Fibroblast of skin of left biceps (primary cell): Measurements from ENCODE around the gene FAM228A.
"Not testable (repeated sequence)": the region's sequence is repeated elsewhere in the genome, so short reads cannot be mapped to it uniquely, and the experiment has no call there.

Experiments used
- DNase-seq, 2 experiments: peaks; one replicate each; pipeline ENCODE4 v3.0.0-alpha.2; 2013; ENCODE audit warnings: low read depth in 2 of 2

Gene FAM228A

GRCh38 chr2:24191156-24191555 is 16.3 kb downstream of the FAM228A start:
- DNase-seq: no peak

- no peak for DNase-seq
These were observed 17.0 kb downstream of the FAM228A start for GRCh38 chr2:24191848-24192247.

GRCh38 chr2:24197213-24197612 is 22.4 kb downstream of the FAM228A start:
- DNase-seq: not testable (repeated sequence)

- DNase-seq: no peak
These were observed 25.2 kb downstream of the FAM228A start for GRCh38 chr2:24199968-24200590.

DNA sequence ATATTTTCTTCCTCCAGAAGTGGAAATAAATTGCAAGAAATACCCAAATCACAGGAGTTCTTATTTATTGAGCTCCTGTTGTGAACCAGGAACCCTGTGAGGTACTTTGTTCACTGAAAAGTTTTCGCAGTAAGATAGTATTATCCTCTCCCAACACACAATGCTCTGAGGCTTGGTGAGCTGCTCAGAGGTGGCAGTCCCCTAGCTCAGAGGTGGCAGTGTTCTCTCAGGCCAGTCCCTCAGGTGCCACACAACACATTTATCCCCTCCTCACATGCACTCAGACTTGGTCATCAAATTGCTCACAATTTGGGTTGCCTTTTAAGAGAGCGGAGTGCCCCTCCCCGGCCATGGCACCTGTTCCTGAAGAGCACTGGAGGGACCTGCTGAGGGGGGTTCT is 25.9 kb downstream of the FAM228A start:
- DNase-seq: no peak

DNA sequence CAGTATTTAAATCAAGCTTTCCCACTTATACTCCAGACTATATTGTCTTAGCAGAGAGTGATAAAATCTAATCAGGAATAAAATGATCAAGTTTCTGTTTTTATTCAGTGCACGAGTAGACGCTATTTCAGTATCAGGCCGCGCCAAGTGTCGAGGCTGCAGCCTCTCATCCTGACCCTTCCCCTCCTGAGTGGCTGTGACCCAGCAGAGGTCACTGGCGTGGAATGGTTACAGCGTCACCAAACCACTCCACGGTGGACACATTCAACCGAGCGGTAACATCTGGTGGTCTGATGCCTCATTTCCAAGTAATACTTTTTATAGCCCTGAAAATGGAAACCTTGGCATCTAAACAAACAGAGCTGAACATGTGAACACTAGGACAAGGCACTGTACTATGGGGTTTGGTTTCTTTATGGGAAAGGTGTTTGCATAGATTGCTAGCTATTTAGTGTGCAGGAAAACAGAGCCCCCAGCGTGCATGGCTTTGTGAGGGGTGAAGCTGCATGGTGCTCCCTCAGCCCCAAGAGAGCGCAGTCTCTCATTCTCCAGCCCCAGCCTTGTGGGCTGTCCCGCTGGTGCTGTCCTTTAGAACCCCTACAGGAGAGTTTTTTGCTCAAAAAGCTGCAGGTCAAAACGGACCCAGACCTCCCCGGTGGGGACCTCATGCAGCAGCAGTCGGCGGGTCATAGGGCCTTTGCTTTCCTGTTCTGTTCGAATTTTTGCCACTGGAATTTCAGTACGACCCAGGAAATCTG is 28.4 kb downstream of the FAM228A start:
- no peak for DNase-seq

DNA sequence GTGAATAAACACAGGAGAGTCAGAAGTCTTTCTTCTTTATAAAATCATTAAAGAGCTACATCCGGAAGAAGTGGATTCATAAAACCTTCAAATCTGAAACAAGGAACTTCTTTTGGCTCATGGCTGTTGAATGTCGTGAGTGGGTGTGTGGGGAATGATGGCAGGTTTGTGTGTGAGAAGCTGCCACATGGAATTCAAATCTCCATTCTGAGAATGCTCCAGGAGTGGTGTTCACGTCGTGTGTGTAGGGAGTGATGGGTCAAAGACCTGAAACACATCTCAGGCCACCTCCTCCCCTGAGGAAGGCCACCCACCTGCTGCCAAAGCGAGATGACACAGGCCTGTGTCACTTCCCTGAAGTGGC is 28.9 kb downstream of the FAM228A start:
- no peak for DNase-seq

GRCh38 chr2:24204505-24204904 is 29.7 kb downstream of the FAM228A start:
- no peak for DNase-seq

GRCh38 chr2:24205131-24205530 is 30.3 kb downstream of the FAM228A start:
- DNase-seq: no peak

DNA sequence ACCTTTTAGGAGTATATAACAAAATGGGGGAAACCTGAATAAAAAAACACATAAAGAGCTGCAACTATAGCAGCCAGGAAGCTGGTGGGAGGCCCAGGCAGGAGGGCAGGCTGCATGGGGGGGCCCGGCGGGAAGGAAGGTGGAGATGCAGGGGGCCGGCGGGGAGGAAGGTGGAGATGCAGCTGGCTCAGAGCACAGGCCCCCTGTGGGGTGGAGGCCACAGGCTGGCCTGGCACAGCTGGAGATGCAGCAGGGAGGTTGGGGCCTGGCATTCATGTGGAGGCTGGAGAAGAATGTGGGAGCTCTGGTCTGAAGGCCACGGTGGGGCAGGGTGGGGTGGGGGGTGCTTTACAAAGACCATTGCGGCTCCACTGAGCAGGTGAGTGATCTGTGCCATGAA is 31.4 kb downstream of the FAM228A start:
- DNase-seq: no peak

DNA sequence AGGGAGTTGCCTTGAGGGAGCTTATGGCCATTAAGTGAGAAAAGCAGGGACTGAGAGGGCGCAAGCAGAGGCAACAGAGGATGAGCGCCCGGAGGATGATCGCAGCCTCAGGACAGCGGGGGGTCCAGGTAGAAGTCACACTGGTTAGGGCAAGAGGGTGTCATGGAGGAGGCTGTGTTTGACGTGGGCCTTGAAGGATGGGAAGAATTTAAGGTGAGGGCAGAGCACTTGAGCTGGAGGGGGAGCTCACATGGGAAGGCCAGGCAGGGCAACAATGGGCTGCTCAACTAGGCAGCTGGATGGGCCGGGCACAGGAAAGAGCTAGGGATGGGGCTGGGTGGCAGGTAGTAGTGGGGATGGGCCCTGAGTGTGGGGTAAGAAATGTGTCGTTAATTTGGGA is 31.9 kb downstream of the FAM228A start:
- DNase-seq: no peak

DNA sequence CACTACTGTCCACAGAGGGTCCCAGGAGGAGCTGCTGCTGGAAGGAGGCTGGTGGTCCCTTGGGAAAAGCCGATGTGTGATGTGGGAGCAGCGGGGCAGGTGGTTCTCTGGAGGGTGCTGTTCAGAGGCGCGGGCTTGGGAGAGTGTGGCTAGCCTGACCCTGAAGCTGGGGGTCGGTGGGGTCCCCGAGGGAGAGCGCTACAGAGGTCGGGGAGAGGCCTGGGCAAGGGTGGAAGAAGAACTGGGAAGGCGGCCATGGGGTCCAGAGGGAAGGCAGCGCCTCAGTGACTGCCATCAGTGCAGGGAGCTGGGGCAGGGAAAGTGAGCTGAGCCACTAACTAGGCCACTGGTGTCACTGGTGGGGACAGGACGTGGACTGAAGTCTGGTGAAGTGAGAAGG is 32.5 kb downstream of the FAM228A start:
- DNase-seq: no peak

- no peak for DNase-seq
These were observed 33.6 kb downstream of the FAM228A start for GRCh38 chr2:24208490-24208889.

- no peak for DNase-seq
These were observed 34.7 kb downstream of the FAM228A start for GRCh38 chr2:24209389-24210105.

GRCh38 chr2:24210106-24210455 is 35.2 kb downstream of the FAM228A start:
- no peak for DNase-seq

DNA sequence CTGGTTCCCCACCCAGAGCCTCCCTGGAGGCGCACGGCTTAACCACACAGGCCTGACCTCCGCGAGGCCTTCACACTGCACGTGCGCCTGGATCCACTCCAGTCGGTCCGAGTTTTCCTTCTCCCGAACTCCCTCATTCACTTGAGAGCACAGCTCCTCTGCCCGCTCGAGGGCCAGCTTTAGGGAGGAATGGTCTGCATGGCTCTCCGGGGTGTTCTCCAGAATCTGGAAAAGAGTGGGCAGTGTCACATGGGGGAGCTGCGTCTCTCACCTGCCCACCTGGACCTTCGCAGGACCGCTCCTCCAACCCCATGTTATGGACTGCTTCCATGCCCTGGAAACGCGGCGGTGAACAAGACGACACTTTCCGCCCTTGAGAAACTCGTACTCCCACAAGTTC is 35.9 kb downstream of the FAM228A start:
- DNase-seq: no peak

DNA sequence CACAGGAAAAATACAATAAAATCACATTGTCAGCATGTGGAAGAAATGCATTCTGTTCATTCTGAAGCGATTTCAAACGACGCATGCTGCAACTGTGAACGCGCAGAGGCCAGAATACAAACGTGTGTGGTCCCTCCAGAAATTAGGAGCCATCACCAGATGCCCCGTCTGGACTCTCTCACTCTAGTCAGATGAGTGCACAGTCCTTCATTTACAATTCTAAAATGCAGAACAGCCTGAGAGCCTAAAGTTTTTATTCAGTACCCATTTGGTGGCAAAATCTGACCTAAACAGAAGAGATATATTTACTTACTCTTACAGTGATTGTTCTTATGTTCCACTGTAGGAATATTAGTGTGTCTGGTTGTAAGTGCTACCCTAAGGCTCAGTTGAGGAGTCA is 36.6 kb downstream of the FAM228A start:
- no peak for DNase-seq

- no peak for DNase-seq
These were observed 40.0 kb downstream of the FAM228A start for GRCh38 chr2:24214880-24215279.

DNA sequence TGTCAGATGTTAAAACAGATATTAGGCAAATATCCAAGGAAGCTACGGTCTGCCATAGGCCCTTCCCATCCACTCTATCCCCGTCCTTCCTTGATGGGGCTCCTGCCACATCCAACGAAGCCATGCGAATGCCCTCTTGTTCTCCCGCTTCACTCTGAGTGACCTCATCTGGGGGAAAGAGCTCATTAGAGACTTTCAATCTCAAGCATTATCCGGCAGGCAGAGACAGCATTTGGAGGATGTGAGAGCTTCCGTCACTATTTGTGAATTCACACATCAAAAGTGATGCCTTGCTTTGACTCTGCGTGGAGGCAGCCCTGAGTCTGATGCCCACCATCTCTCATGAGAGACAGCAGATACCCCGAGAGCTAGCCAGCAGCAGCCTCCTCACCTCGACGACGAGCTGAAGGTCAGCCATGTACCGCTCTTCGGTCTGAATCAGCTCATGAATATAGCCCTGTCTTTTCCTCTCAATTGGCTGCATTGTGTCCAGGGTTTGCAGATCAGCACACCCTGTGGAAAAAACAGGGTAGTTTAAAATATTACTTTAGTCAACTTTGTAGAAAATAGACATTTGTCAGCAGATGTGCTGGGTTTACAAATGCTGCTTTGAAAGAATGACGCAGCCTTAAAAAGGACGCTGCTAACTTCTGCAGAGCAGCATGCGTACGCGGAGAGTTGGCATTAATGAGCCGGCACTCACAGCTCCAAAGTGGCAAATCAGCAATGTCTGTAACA is 45.9 kb downstream of the FAM228A start:
- no peak for DNase-seq

- DNase-seq: no peak
These were observed 46.6 kb downstream of the FAM228A start for GRCh38 chr2:24221343-24222050.

DNA sequence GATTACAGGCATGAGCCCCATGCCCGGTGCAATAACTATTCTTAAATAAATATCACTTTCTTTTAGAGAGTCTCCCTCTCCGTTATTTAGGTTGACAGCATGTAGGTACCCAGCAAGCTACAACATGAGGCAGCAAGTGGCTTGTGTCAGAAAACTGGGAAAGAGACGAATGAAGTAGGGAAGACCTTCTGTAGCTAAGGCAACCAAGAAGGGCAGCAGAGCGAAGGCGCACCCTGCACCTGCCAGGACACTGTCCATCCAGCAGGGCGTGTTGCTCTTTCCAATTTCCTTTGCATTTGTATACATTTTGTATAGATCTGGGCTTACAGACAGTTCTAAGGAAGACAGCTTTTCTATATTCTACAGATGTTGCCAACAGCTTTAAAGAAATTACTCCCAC is 48.1 kb downstream of the FAM228A start:
- DNase-seq: no peak
